Measurements from ENCODE around the gene HYAL1.

HYAL1 gene

DNA sequence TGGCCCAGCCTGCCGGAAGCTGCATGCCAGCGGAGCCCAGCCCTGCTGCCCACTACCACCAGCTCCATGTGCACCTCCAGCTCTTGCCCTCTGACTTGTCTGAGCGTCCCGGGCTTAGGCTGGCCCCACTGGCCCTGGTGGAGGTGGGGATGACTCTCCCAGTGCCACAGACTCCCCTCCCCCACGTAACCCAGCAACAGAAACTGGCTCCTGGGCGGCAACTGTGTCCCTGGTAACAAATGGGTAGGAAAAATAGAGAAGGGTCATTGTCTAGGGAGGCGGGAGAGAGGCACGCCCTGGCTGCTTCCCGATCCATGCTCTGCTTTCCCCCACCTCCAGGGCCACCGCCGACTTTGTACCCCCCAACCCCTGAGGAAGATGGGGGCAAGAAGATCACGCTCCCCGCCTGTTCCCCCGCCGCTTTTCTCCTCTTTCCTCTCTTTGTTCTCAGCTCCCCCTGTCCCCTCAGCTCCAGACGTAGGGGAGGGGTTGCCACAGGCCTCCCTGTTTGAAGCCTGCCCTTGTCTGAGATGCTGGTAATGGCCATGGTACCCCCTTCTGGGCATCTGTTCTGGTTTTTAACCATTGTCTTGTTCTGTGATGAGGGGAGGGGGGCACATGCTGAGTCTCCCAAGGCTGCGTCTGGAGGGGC is 45.2 kb downstream of the HYAL1 start:
- no peak overlapping the region for H3K4me3 ChIP-seq (ENCODE audit: low read depth, low read length)
- H3K9me3 ChIP-seq (ENCODE audit: control insufficient read depth, insufficient read depth, low read length) = no peaks in the 10 kb centered on the region
- H3K9ac ChIP-seq (ENCODE audit: low read depth, low read length) = no peak overlapping the region
- peaks cover 45% of the 10 kb centered on the region for H3K36me3 ChIP-seq (ENCODE audit: control insufficient read depth, insufficient read depth, low read length)
- no peaks in the 10 kb centered on the region for H3K4me1 ChIP-seq (ENCODE audit: control insufficient read depth, insufficient read depth, low read length)
- no peaks in the 10 kb centered on the region for H3K27me3 ChIP-seq (ENCODE audit: control insufficient read depth, insufficient read depth, low read length)

DNA sequence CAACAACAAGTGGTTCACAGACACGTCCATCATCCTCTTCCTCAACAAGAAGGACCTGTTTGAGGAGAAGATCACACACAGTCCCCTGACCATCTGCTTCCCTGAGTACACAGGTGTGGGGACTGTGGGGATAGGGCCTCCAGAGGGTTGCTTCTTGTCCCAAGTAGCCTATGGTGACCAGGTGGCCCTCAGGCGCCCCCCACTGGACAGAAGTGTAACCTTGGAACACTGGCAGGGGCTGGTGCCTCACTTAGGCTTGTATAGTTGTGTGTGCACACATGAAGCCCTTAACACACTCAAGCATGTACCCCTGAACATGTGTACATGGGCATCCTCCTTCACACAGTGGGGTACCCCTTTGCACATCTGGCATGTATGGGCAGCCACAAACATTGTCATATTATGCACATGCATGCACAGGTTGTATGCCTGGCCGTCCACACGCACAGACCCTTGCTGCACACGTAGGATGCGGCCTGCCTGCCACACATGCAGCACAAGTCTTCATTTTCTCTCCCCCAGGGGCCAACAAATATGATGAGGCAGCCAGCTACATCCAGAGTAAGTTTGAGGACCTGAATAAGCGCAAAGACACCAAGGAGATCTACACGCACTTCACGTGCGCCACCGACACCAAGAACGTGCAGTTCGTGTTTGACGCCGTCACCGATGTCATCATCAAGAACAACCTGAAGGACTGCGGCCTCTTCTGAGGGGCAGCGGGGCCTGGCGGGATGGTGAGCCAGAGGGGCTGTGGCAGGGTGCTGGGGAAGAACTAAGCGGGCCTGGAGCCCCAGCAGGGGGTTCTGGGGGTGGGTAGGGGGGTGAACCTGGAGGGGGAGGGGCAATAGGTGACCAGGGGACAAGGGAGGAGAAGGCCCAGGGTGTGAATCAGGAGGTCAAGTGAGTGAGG is 46.1 kb downstream of the HYAL1 start:
- no peak overlapping the region for H3K4me3 ChIP-seq (ENCODE audit: low read depth, low read length)
- H3K4me1 ChIP-seq (ENCODE audit: control insufficient read depth, insufficient read depth, low read length) = no peaks in the 10 kb centered on the region
- peaks cover 47% of the 10 kb centered on the region for H3K36me3 ChIP-seq (ENCODE audit: control insufficient read depth, insufficient read depth, low read length)
- no peaks in the 10 kb centered on the region for H3K9me3 ChIP-seq (ENCODE audit: control insufficient read depth, insufficient read depth, low read length)
- no peaks in the 10 kb centered on the region for H3K27me3 ChIP-seq (ENCODE audit: control insufficient read depth, insufficient read depth, low read length)
- H3K9ac ChIP-seq (ENCODE audit: low read depth, low read length) = no peak overlapping the region

DNA sequence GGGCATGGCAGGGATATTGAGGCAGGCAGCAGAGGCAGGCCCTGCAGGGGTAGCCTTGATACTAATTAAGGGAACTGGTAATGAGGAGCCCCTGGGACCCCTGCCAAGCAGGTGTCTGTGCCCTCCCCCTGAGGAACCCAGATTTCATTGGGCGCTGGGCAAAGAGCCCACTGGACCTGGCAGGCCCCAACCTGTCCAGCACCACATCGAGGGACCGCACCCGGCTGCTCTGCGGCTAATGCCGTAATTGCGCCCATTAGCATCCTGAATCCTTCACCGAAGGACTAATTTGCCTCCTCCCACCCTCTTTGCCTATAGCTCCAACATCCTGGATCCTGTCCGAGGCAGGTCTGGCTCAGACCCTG is 48.1 kb downstream of the HYAL1 start:
- Histone ChIP-seq H3K36me3 (ENCODE audit: control insufficient read depth, insufficient read depth, low read length) (peaks cover 54% of the 10 kb centered on the region), H3K9me3 (ENCODE audit: control insufficient read depth, insufficient read depth, low read length) (no peaks in the 10 kb centered on the region), H3K4me3 (ENCODE audit: low read depth, low read length) (no peak overlapping the region), H3K4me1 (ENCODE audit: control insufficient read depth, insufficient read depth, low read length) (no peaks in the 10 kb centered on the region), H3K27me3 (ENCODE audit: control insufficient read depth, insufficient read depth, low read length) (no peaks in the 10 kb centered on the region), H3K9ac (ENCODE audit: low read depth, low read length) (no peak overlapping the region)

DNA sequence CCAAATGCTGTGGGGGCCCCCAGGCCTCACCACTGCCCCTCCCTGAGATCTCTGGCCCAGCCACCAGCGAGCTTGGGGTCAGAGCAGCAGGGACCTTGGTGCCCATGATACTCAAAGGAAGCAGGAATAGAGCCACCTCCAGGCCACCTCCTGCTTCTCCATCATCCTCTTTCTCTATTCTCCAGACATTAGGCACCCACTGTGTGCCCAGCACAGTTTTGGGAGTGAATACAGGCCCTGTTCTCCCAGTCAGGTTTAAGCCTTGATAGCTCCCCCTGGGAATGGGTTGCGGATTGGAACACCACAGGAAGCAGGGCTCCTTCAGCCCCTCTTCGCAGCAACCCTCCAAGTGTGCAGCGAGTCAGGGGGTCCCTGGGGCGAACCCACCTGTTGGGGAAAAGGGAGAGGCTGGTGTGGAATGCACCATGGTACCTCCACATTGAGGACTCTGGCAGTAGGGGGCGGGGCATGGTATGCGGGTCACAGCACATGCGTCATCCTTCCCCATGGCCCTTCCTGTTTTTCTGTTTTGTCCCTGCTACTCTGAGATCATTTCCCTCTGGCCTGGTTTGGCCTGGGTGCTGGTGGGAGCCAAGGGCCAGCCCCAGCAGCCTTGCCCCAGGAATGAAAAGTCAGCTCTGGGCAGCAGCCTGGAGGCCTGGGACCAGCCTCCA is 48.7 kb downstream of the HYAL1 start:
- Histone ChIP-seq H3K9me3 (ENCODE audit: control insufficient read depth, insufficient read depth, low read length) (no peaks in the 10 kb centered on the region), H3K4me1 (ENCODE audit: control insufficient read depth, insufficient read depth, low read length) (no peaks in the 10 kb centered on the region), H3K36me3 (ENCODE audit: control insufficient read depth, insufficient read depth, low read length) (peaks cover 54% of the 10 kb centered on the region), H3K9ac (ENCODE audit: low read depth, low read length) (no peak overlapping the region), H3K27me3 (ENCODE audit: control insufficient read depth, insufficient read depth, low read length) (no peaks in the 10 kb centered on the region), H3K4me3 (ENCODE audit: low read depth, low read length) (no peak overlapping the region)

DNA sequence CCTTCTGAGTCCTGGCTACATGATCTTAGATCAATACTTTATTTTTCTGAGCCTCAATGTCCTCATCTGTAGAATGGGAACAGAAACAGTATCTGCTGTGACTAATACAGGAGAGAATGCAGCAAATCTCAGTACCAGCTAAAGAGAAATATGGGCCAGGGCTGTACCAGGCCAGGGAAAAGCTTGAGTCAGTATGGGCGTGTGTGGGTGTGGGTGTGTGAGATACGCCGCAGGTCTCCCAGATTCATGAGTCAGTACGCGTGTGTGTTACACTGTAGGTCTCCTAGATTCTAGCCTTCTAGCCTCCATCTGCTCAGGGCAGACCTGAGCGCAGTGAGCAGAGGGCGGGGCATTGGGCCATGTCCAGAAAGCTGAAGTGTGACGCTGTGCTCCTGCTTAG is 52.2 kb downstream of the HYAL1 start:
- H3K4me1 ChIP-seq (ENCODE audit: control insufficient read depth, insufficient read depth, low read length) = peaks cover 6% of the 10 kb centered on the region
- H3K27me3 ChIP-seq (ENCODE audit: control insufficient read depth, insufficient read depth, low read length) = no peaks in the 10 kb centered on the region
- peaks cover 35% of the 10 kb centered on the region for H3K36me3 ChIP-seq (ENCODE audit: control insufficient read depth, insufficient read depth, low read length)
- H3K9ac ChIP-seq (ENCODE audit: low read depth, low read length) = no peak overlapping the region
- H3K9me3 ChIP-seq (ENCODE audit: control insufficient read depth, insufficient read depth, low read length) = no peaks in the 10 kb centered on the region
- H3K4me3 ChIP-seq (ENCODE audit: low read depth, low read length) = no peak overlapping the region

DNA sequence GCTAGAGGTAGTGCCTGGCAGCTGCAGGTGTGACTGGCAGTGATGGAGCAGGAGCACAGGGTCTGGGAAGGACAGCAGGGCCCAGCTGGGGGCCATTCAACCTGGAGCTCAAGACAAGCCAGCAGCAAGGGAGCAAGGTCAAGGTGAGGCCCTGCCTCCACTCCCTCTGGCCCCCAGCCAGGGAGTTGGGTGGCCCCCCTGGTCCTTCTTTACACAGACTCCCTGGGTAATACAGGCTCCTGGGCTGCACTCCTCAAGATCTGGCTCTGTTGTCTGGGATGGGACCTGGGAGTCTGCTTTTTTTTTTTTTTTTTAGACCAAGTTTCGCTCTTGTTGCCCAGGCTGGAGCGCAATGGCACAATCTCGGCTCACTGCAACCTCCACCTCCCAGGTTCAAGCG is 52.9 kb downstream of the HYAL1 start:
- H3K4me1 ChIP-seq (ENCODE audit: control insufficient read depth, insufficient read depth, low read length) = peaks cover 9% of the 10 kb centered on the region
- H3K4me3 ChIP-seq (ENCODE audit: low read depth, low read length) = no peak overlapping the region
- H3K36me3 ChIP-seq (ENCODE audit: control insufficient read depth, insufficient read depth, low read length) = peaks cover 32% of the 10 kb centered on the region
- H3K9me3 ChIP-seq (ENCODE audit: control insufficient read depth, insufficient read depth, low read length) = no peaks in the 10 kb centered on the region
- H3K27me3 ChIP-seq (ENCODE audit: control insufficient read depth, insufficient read depth, low read length) = no peaks in the 10 kb centered on the region
- H3K9ac ChIP-seq (ENCODE audit: low read depth, low read length) = no peak overlapping the region
